H1 (cell line): ENCODE measurements around the gene PTX4. TPM values are rescaled to one million over a fixed set of nuclear protein-coding genes. Genes with fewer than 3 reads are reported as not detected.

Source experiments
- CTCF ChIA-PET: fragments of 300-600 bp; sonication (Branson Sonifier 250); formaldehyde crosslinking; loops from one replicate; lab custom pipeline; 2021; ENCODE audit not compliant: partially characterized antibody; lab: Charles Lee
- POLR2A ChIA-PET: fragments of 300-600 bp; sonication (Branson Sonifier 250); formaldehyde crosslinking; loops from one replicate; lab custom pipeline; 2021; ENCODE audit warnings: inconsistent platforms; ENCODE audit not compliant: partially characterized antibody; lab: Charles Lee
- DNase-seq, 2 experiments: peaks; one replicate each; pipeline versions ENCODE4 v3.0.0 to v3.0.0-alpha.2; 2010 to 2022; ENCODE audit warnings: low spot score in 2 of 2, low read depth in 1 of 2, mixed read lengths in 1 of 2
- FAIRE-seq: peaks from 2 replicates; lab custom pipeline; 2011; peaks lifted over from hg19 to GRCh38; lab: Jason Lieb, UNC
- H2AFZ ChIP-seq: 2 replicates; pipeline ENCODE4 v1.8.1; 2012; ENCODE audit warnings: low read length, inconsistent platforms
- H2AK5ac ChIP-seq: 2 replicates; pipeline ENCODE4 v1.6.1; 2013; ENCODE audit warnings: low read depth, low read length
- H2BK120ac ChIP-seq: replicated peaks from 2 replicates; pipeline ENCODE3; 2013; ENCODE audit warnings: low read depth, low read length, inconsistent platforms
- H2BK12ac ChIP-seq: 2 replicates; pipeline ENCODE4 v1.6.1; 2013; ENCODE audit warnings: low read depth, low read length
- H2BK15ac ChIP-seq: 2 replicates; pipeline ENCODE4 v1.6.1; 2013; ENCODE audit warnings: low read length
- H2BK20ac ChIP-seq: 2 replicates; pipeline ENCODE4 v1.6.1; 2013; ENCODE audit warnings: low read length
- H2BK5ac ChIP-seq: 2 replicates; pipeline ENCODE4 v1.6.1; 2013; ENCODE audit warnings: low read depth, low read length
- H3K14ac ChIP-seq: 2 replicates; pipeline ENCODE4 v1.6.1; 2013; ENCODE audit warnings: inconsistent platforms; ENCODE audit not compliant: insufficient read length
- H3K18ac ChIP-seq: 2 replicates; pipeline ENCODE4 v1.6.1; 2013; ENCODE audit warnings: low read length; ENCODE audit errors: extremely low read depth
- H3K23ac ChIP-seq: 2 replicates; pipeline ENCODE4 v1.6.1; 2013; ENCODE audit warnings: inconsistent platforms; ENCODE audit not compliant: insufficient read length
- H3K23me2 ChIP-seq: 2 replicates; pipeline ENCODE4 v1.6.1; 2013; ENCODE audit warnings: low read depth, low read length
- H3K27ac ChIP-seq: 2 replicates; pipeline ENCODE4 v1.6.1; 2011; ENCODE audit warnings: low read depth, low read length, inconsistent platforms
- H3K27me3 ChIP-seq, 4 experiments: replicated peaks in 1 of 4; 1 replicate in 1 of 4; 2 replicates in 3 of 4; pipeline versions ENCODE4 v1.6.1 to v1.8.1; 2011 to 2013; ENCODE audit warnings: low read length in 3 of 4, mild to moderate bottlenecking in 3 of 4, inconsistent platforms in 2 of 4, mixed read lengths in 2 of 4, moderate library complexity in 1 of 4; ENCODE audit not compliant: control insufficient read depth in 3 of 4, insufficient read depth in 3 of 4; ENCODE audit errors: extremely low read depth in 1 of 4
- H3K36me3 ChIP-seq, 4 experiments: 2 replicates each; pipeline versions ENCODE4 v1.6.1 to v1.8.1; 2011 to 2013; ENCODE audit warnings: mild to moderate bottlenecking in 4 of 4, low read length in 3 of 4, moderate library complexity in 2 of 4, control low read depth in 1 of 4, inconsistent platforms in 1 of 4; ENCODE audit not compliant: insufficient read depth in 4 of 4, control insufficient read depth in 2 of 4
- H3K4ac ChIP-seq: replicated peaks from 2 replicates; pipeline ENCODE3; 2013; ENCODE audit warnings: low read length, low read depth, mixed read lengths, inconsistent platforms; ENCODE audit not compliant: insufficient read length
- H3K4me1 ChIP-seq, 4 experiments: replicated peaks in 1 of 4; 1 replicate in 1 of 4; 2 replicates in 3 of 4; pipeline versions ENCODE4 v1.6.1 to v1.8.1; 2011 to 2013; ENCODE audit warnings: low read length in 3 of 4, inconsistent platforms in 2 of 4, mixed read lengths in 1 of 4; ENCODE audit not compliant: insufficient read depth in 4 of 4, control insufficient read depth in 3 of 4
- H3K4me2 ChIP-seq, 2 experiments: 2 replicates each; pipeline versions ENCODE4 v1.6.1 to v1.8.1; 2011 to 2013; ENCODE audit warnings: low read depth in 2 of 2, low read length in 2 of 2, control low read depth in 1 of 2, inconsistent platforms in 1 of 2, mild to moderate bottlenecking in 1 of 2; ENCODE audit not compliant: insufficient read depth in 1 of 2
- H3K4me3 ChIP-seq, 4 experiments: fragments of 200-600, 300-600 bp in 1 of 4; sonication (generic), shearing (Covaris generic), sonication (Bioruptor Twin) in 1 of 4; 2 replicates each; pipeline versions ENCODE4 v1.5.1 to v1.8.1; 2011 to 2016; ENCODE audit warnings: low read length in 4 of 4, low read depth in 3 of 4, control low read depth in 2 of 4, inconsistent platforms in 2 of 4, mild to moderate bottlenecking in 2 of 4, mixed read lengths in 1 of 4, moderate library complexity in 1 of 4; ENCODE audit not compliant: insufficient read depth in 2 of 4; ENCODE audit errors: extremely low read depth in 1 of 4
- H3K56ac ChIP-seq: replicated peaks from 2 replicates; pipeline ENCODE3; 2013; ENCODE audit warnings: low read depth, mild to moderate bottlenecking, mixed read lengths, low read length, inconsistent platforms; ENCODE audit not compliant: insufficient read length
- H3K79me1 ChIP-seq: 2 replicates; pipeline ENCODE4 v1.6.1; 2013; ENCODE audit warnings: low read depth, low read length, control low read depth
- H3K79me2 ChIP-seq, 2 experiments: 2 replicates each; pipeline versions ENCODE4 v1.6.1 to v1.8.1; 2012 to 2013; ENCODE audit warnings: low read length in 2 of 2, mild to moderate bottlenecking in 2 of 2, inconsistent platforms in 1 of 2; ENCODE audit not compliant: insufficient read depth in 2 of 2, control insufficient read depth in 1 of 2
- H3K9ac ChIP-seq, 4 experiments: replicated peaks in 1 of 4; 1 replicate in 1 of 4; 2 replicates in 3 of 4; pipeline versions ENCODE4 v1.6.1 to v1.8.1; 2011 to 2013; ENCODE audit warnings: low read depth in 3 of 4, low read length in 3 of 4, control low read depth in 2 of 4, mild to moderate bottlenecking in 2 of 4, moderate library complexity in 2 of 4, inconsistent platforms in 1 of 4; ENCODE audit errors: extremely low read depth in 1 of 4
- H3K9me3 ChIP-seq, 2 experiments: 2 replicates each; pipeline versions ENCODE4 v1.6.1 to v1.8.1; 2012 to 2013; ENCODE audit warnings: mild to moderate bottlenecking in 2 of 2, moderate library complexity in 2 of 2, control low read depth in 1 of 2, inconsistent platforms in 1 of 2, low read depth in 1 of 2, low read length in 1 of 2, mixed read lengths in 1 of 2; ENCODE audit not compliant: insufficient read depth in 2 of 2
- H4K20me1 ChIP-seq, 2 experiments: replicated peaks in 1 of 2; 2 replicates each; pipeline versions ENCODE3 to v1.8.1; 2011 to 2013; ENCODE audit warnings: inconsistent platforms in 2 of 2, low read length in 2 of 2, mild to moderate bottlenecking in 1 of 2; ENCODE audit not compliant: insufficient read depth in 2 of 2, control insufficient read depth in 1 of 2
- H4K5ac ChIP-seq: 2 replicates; pipeline ENCODE4 v1.6.1; 2013; ENCODE audit warnings: low read length, low read depth, mixed read lengths, inconsistent platforms; ENCODE audit not compliant: insufficient read length
- H4K8ac ChIP-seq: 2 replicates; pipeline ENCODE4 v1.8.0; 2013; ENCODE audit warnings: mild to moderate bottlenecking, moderate library complexity, low read length, inconsistent platforms; ENCODE audit not compliant: insufficient read depth; ENCODE audit errors: extremely low read depth
- H4K91ac ChIP-seq: replicated peaks from 2 replicates; pipeline ENCODE3; 2013; ENCODE audit warnings: low read length, mixed read lengths, inconsistent platforms; ENCODE audit not compliant: insufficient read length
- BCL11A ChIP-seq, 2 experiments: IDR thresholded peaks; one replicate each; pipeline ENCODE4 v1.6.1; 2011; ENCODE audit warnings: low read depth in 2 of 2, low read length in 2 of 2, mild to moderate bottlenecking in 2 of 2
- CBX8 ChIP-seq: fragments of 300-800, 300-1000 bp; sonication (generic); IDR thresholded peaks from 2 replicates; pipeline ENCODE4 v1.7.1; 2016; ENCODE audit warnings: low read depth, low read length, borderline replicate concordance
- GABPA ChIP-seq: IDR thresholded peaks from 2 replicates; pipeline ENCODE4 v1.6.1; 2011; ENCODE audit warnings: mild to moderate bottlenecking, low read length, moderate library complexity, borderline replicate concordance; ENCODE audit not compliant: insufficient read depth
- MAX ChIP-seq: IDR thresholded peaks from 2 replicates; pipeline ENCODE4 v1.6.1; 2012; ENCODE audit warnings: inconsistent platforms
- RAD21 ChIP-seq, 2 experiments: IDR thresholded peaks in 1 of 2; conservative IDR thresholded peaks in 1 of 2; 2 replicates each; pipeline ENCODE4 v1.6.1; 2011; ENCODE audit warnings: low read depth in 2 of 2, low read length in 2 of 2, improper control_type of control experiment in 1 of 2, inconsistent platforms in 1 of 2, mild to moderate bottlenecking in 1 of 2, moderate library complexity in 1 of 2
- RBBP5 ChIP-seq: IDR thresholded peaks from 2 replicates; pipeline ENCODE4 v1.7.1; 2012; ENCODE audit warnings: low read depth, mild to moderate bottlenecking, inconsistent platforms, low read length, moderate library complexity, borderline replicate concordance
- SUZ12 ChIP-seq: fragments of 200-600 bp; sonication (generic); IDR thresholded peaks from 2 replicates; pipeline ENCODE4 v1.6.1; 2012; ENCODE audit warnings: mild to moderate bottlenecking, inconsistent platforms, low read length, moderate library complexity, mixed read lengths
- YY1 ChIP-seq: IDR thresholded peaks from 2 replicates; pipeline ENCODE4 v1.6.1; 2011; ENCODE audit warnings: low read depth, mild to moderate bottlenecking, low read length
- WGBS, 2 experiments: shearing (Covaris generic) in 1 of 2; methylation state at CpG; one replicate each; pipeline versions ENCODE4 v1.1.6 to v1.1.7; 2013 to 2015; ENCODE audit warnings: low lambda C conversion rate in 2 of 2, mixed read lengths in 2 of 2, inconsistent platforms in 1 of 2, low coverage in 1 of 2, missing lambda C conversion rate in 1 of 2; ENCODE audit not compliant: insufficient replicate concordance in 2 of 2, insufficient coverage in 1 of 2, insufficient read length in 1 of 2; ENCODE audit errors: extremely low coverage in 1 of 2, missing lambda C conversion rate in 1 of 2; 5-methylcytosine and 5-hydroxymethylcytosine counted together
- polyA plus RNA-seq, 7 experiments: library from polyadenylated mRNA; depleted of rRNA in 3 of 7; stranded (reverse) in 5 of 7; unstranded in 2 of 7; fragments of >200 nt in 5 of 7; fragments of 200-250 nt in 2 of 7; gene quantifications; 1 replicate in 5 of 7; 2 replicates in 1 of 7; 4 replicates in 1 of 7; pipeline versions ENCODE4 v1.2.1 to v1.2.3, GENCODE V29; 2011 to 2013; ENCODE audit warnings: missing spikeins in 2 of 7, mixed read lengths in 2 of 7
- total RNA-seq: library from RNA; stranded (reverse); fragmentation: NEBNext Ultra II Directional; extraction: Animal tissue kit (Norgen Biotek cat#: 25700); gene quantifications from 2 replicates; pipeline ENCODE4 v1.2.1, GENCODE V29; 2021

The PTX4 gene
- total and polyA plus RNA-seq, 2 of the 8 experiments (the other 6 are each of a cell fraction or from before 2014, with no cell fraction given): not detected

GRCh38 chr16:1443403-1443973, 45.3 kb downstream of the PTX4 start:
- no peaks in the 10 kb centered on the region for H3K9me3 ChIP-seq

More at GRCh38 chr16:1443403-1443973, 45.3 kb downstream of the PTX4 start:
- Histone ChIP-seq H3K23me2 (no peaks in the 10 kb centered on the region), H3K4me1 (no peaks in the 10 kb centered on the region; a peak in 1 of 7 replicates), H3K23ac (no peak overlapping the region), H4K8ac (peak overlapping the region; percentile 92), H2BK20ac (no peak overlapping the region), H2BK12ac (no peak overlapping the region), H2BK120ac (no peak overlapping the region), H3K4ac (no peak overlapping the region), H3K14ac (no peak overlapping the region), H3K18ac (no peak overlapping the region), H3K79me1 (no peaks in the 10 kb centered on the region), H2BK15ac (no peak overlapping the region), H4K91ac (no peak overlapping the region), H3K56ac (no peak overlapping the region), H3K9ac (no peak overlapping the region), H4K5ac (no peak overlapping the region), H2AFZ (no peak overlapping the region), H3K27ac (no peak overlapping the region), H3K4me2 (no peak overlapping the region), H3K36me3 (peaks cover 0 to 21% (median 0%) of the 10 kb centered on the region in 4 experiments; a peak in 1 of 8 replicates), H3K79me2 (no peaks in the 10 kb centered on the region), H4K20me1 (peaks cover 0 to 5% of the 10 kb centered on the region in 2 experiments), H2BK5ac (no peak overlapping the region), H3K27me3 (no peaks in the 10 kb centered on the region), H2AK5ac (no peak overlapping the region), H3K4me3 (no peak overlapping the region)
- FAIRE-seq: no peak
- no peak for DNase-seq
- ChIA-PET CTCF (interaction anchor here (0.6 to 3.9 kb wide), 8 partner anchors 11 to 501 kb away, joined by 3 to 20 read pairs (median 5); no protein-coding TSS in a partner anchor), POLR2A (interaction anchor here (0.9 to 2.0 kb wide), 12 partner anchors 9 to 71 kb away, joined by 3 to 7 read pairs (median 4); partner anchors contain the start of genes PERCC1 and TELO2)
- TF ChIP-seq RAD21 (IDR thresholded peaks at IDR 0.05 in 1 of 2, conservative IDR thresholded peaks at IDR 0.05 in 1 of 2; ENCODE audit: low read depth in 2 of 2, low read length in 2 of 2) (no peak), RBBP5 (no peak), GABPA (no peak), YY1 (no peak), BCL11A (IDR thresholded peaks at IDR 0.05; ENCODE audit: low read depth in 2 of 2, low read length in 2 of 2) (no peak), CBX8 (no peak), SUZ12 (no peak), MAX (no peak)
- 91% methylated on average over 31 of the region's 38 CpGs; no CpG with 5 or more reads in 1 of the 2 experiments for WGBS, 2 experiments
